Fibroblast of peridontal ligament (primary cell): ENCODE measurements around the gene TCEAL1.
"Not testable (repeated sequence)": the region's sequence is repeated elsewhere in the genome, so short reads cannot be mapped to it uniquely, and the experiment has no call there.

ENCODE experiments used
- DNase-seq: peaks from one replicate; pipeline ENCODE4 v3.0.0-alpha.2; 2010; ENCODE audit errors: extremely low read depth

Gene TCEAL1

GRCh38 chrX:103628386-103629317 is at the start of gene TCEAL1:
TSS of gene TCEAL1 (plus strand) at chrX:103628975. CDS start at chrX:103629917, 942 bp downstream.
- peak; percentile 37 for DNase-seq

GRCh38 chrX:103584596-103584995 is 44.2 kb upstream of the TCEAL1 start:
- DNase-seq: peak; percentile 16

GRCh38 chrX:103585411-103586313 is 43.1 kb upstream of the TCEAL1 start, which contains the start of gene TCEAL4:
TSS of gene TCEAL4 (plus strand) at chrX:103585515. CDS start at chrX:103586676, 1,161 bp downstream.
- peak; percentile 26 for DNase-seq

- peak; percentile 5 for DNase-seq
Measured at GRCh38 chrX:103586314-103586646, 42.5 kb upstream of the TCEAL1 start.

- peak; percentile 0 for DNase-seq
Measured at GRCh38 chrX:103586659-103587058, 42.1 kb upstream of the TCEAL1 start.

- DNase-seq: not testable (repeated sequence)
Measured at GRCh38 chrX:103592295-103592694, 36.5 kb upstream of the TCEAL1 start.

GRCh38 chrX:103595202-103595601 is 33.6 kb upstream of the TCEAL1 start:
- not testable (repeated sequence) for DNase-seq

- peak; percentile 34 for DNase-seq
Measured at GRCh38 chrX:103607364-103608305, 21.1 kb upstream of the TCEAL1 start, which contains the start of gene TCEAL3. TSS of gene TCEAL3 (plus strand) at chrX:103607963. CDS start at chrX:103609065, 1,102 bp downstream.

GRCh38 chrX:103608306-103608963 is 20.3 kb upstream of the TCEAL1 start:
- DNase-seq: no peak

GRCh38 chrX:103610282-103610681 is 18.5 kb upstream of the TCEAL1 start:
- no peak for DNase-seq

- no peak for DNase-seq
Measured at GRCh38 chrX:103613362-103613890, 15.3 kb upstream of the TCEAL1 start.

GRCh38 chrX:103614999-103615398 is 13.8 kb upstream of the TCEAL1 start:
- DNase-seq: no peak

GRCh38 chrX:103615781-103616371 is 12.9 kb upstream of the TCEAL1 start:
- no peak for DNase-seq

GRCh38 chrX:103616676-103617186 is 12.0 kb upstream of the TCEAL1 start:
- no peak for DNase-seq

- DNase-seq: no peak
Measured at GRCh38 chrX:103624111-103624510, 4.7 kb upstream of the TCEAL1 start.

GRCh38 chrX:103626855-103627254 is 1.9 kb upstream of the TCEAL1 start:
- DNase-seq: no peak

GRCh38 chrX:103629318-103630170 is 769 bp downstream of the TCEAL1 start:
- DNase-seq: peak; percentile 63

- DNase-seq: no peak
Measured at GRCh38 chrX:103630171-103630511, 1.4 kb downstream of the TCEAL1 start.

- DNase-seq: no peak
Measured at GRCh38 chrX:103631145-103631544, 2.4 kb downstream of the TCEAL1 start.
